ENCODE results near the gene CYB561D1. TPM values are rescaled to one million over a fixed set of nuclear protein-coding genes. Genes with fewer than 3 reads are reported as not detected.

The CYB561D1 gene
- polyA plus RNA-seq, 3 donors = 8.7 to 10.9 (median 9.5) TPM

DNA sequence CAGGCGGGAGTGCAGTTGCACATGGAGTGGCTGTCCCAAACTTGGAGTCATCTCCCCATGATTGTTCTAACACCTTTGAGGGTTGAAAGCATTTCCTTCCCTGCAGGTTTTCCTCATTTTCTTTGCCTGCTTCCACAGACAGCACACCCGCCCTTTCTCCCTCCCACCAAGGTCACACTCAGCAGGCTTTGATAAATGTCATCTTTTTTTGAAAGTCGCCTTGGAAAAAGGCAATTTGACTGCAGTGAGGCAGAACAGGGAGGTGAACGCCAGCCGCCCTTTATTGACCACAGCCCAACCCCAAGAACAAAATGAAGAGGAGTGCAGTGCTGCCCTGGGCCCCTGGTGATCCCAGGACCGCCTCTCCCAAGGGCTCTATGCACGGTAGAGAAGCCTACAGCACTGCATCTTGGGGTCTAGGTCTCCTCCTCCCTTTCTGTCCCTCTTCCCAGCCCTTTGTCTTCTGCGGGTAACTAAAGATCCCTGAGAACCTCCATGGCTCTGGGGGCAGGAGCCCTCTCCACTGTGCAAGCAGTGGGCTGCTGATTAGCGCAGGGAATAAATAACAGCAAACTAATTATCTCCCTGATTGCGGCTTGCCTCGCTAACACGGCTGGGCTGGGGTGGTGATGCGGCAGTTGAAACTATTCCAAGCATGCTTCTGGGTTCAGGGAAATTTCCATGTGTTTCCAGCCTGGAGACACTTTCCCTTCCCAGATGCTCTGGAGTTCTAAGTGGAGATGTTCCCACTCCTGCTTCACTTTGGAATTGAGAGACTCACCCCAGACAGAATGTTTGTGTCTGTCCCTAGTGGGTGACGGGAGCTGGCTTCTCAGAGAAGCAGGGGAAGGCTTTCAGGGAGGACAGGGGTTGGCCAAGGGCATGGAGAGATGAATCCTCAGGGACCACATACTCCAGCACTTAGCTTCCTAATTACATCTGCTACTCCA is 27.4 kb downstream of the CYB561D1 start:
- no peak for DNase-seq (ENCODE audit: extremely low read depth in 1 of 11, low read depth in 9 of 11, low spot score in 4 of 11)

DNA sequence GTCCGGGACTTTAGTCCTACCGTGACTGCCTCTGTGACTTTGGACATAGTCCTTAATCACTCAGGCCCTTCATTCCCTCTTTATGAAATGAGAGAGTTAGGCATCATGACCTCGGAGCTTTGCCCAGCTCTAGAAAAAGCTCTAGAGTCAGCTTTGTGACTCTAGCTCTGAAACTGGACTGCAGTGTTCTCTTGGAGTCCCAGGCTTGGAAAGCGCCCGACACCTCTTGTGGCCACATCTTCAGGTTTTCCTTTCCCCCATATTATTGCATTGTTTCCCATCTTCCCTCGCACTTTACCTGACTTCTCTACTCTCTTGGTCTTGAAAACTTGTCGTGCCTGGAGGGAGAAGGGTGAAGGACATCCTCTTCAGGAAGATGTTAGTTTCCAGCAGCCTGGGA is 28.1 kb downstream of the CYB561D1 start:
- no peak for DNase-seq (ENCODE audit: extremely low read depth in 1 of 11, low read depth in 9 of 11, low spot score in 4 of 11)

DNA sequence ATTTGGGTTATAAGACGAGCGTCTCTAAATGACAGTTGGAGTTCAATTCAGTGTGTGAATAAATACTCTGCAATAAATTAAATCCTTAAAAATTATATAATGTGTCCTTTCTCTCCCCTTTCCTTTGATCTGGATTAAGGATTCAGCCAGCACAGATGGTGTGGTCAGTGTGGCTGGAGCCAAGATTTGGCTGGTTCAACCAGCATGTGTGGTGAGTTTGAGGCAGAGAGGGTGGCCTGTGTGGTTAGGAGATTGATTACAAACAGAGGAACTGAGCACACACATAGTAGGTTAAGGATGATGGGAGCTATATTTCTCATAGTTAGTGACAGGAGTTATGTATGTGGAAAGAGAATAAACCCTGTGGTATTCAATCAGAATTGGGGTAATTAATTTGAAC is 29.8 kb downstream of the CYB561D1 start:
- no peak for DNase-seq (ENCODE audit: extremely low read depth in 1 of 11, low read depth in 9 of 11, low spot score in 4 of 11)

DNA sequence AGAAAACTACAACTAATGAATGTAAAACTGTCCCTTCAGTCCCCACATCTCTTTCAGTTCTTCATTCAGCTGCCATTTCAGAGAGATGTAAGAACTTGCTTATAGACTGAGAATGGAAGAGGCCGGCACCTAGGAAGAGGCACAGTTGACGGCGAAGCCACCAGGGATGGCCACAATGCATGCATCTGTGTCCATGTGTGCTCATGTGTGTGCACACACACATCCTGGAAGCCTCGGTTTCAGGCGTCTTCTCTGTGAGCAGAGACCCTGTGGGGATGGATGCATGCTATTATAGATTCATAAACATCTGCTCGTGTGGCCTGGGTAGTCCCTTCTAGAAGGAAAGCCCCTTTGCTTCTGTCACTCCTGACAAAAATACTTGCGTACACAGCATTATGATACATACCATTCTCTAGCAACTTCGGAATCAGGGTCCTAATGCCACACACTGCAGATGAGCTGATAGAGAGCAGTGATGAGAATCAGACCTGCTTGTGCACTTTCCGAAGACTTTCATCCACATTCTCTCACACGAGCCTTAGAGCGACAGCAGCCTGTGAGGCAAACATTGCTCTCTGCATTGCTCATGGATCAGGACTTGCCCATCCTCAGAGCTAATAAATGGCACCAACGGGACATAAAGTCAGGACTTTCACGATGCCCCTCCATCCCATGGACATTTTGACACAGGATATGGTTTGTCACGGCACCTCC is 33.4 kb downstream of the CYB561D1 start:
- no peak for DNase-seq (ENCODE audit: extremely low read depth in 1 of 11, low read depth in 9 of 11, low spot score in 4 of 11)

DNA sequence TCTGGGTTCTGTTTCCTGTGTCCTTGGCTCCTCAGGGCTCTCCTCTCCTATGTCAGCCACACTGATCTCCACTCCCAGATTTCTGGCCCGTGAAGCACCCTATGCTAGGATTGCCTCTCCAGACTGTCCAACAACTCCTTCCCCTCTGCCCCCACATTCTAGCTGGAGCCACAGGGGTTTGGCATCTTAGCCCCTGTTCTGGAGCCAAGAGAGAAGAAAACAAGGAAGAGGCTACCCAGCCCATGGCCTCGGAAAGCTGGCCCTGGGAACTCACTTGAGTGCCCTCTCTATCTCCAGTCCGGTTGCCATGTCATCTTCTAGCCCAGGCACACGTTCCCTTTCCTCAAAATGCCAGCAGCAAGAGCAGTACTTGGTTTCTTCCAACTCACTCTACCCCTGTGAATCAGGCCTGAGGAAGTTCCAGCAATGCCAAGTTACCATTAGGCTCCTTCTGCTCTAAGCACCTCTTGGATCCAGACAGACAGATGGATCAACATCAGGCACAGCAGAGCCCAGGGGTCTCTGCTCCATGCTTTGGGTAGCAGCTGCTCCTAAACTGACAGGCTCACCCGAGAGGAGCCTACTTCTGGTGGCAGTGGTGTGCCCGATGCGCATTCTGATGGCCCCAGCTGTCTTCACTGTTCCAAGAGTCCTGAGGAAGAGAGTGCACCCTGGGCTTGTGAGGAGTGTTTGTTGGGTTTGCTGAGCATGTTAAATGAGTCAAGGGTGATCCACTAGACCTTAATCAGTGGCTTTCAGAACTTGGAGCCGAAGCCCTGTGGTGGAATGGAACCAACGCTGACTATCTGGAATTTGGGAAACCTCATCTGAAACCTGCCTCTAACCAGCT is 34.2 kb downstream of the CYB561D1 start:
- DNase-seq (ENCODE audit: extremely low read depth in 1 of 11, low read depth in 9 of 11, low spot score in 4 of 11) = no peak

DNA sequence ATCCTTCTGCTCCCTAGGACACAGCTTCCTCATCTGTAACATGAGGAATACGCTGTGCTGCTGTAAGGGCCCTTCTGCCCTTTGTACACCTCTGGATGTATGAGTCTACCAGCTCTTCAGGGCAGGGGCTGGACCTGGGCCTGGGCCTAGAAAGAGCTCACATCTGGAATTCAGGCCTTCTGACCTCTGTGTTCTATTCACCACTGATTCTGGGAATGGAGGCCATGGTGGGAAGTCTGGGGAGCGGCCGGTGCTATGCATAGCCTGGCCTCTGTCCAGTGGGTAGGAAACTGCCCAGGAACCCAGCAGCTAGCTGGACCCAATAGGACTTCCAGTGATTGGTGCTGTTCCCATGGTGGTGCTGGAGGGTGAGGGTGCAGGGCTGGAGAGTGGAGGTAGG is 34.8 kb downstream of the CYB561D1 start:
- DNase-seq (ENCODE audit: extremely low read depth in 1 of 11, low read depth in 9 of 11, low spot score in 4 of 11) = no peak

DNA sequence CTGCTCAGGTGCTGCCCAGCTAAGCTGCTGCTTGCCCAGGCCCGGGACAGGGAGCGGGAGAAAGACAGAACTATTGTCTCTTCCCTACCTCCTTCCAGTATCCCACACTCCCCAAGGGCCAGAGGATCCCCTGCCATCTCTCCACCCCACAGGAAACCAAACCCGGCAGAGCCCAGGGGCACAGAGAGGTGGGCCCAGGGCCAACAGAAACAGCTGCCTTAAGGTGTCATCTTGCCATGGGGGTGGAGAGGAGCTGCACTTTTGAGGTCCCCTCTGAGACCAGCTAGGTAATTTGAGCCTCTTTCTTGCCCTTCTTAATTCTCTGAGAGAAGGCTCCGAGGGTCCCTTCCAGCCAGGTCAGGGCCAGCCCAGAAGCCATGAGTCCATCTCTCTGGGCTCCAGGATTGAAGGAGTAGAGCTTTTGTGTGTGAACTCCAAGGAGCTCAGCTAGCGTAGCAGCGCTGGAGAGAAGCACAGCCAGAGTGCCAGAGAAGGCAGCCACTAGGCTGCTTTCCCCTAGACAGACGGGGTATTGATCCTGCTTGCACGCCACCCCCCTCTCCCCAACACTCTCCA is 36.1 kb downstream of the CYB561D1 start:
- no peak for DNase-seq (ENCODE audit: extremely low read depth in 1 of 11, low read depth in 9 of 11, low spot score in 4 of 11)

DNA sequence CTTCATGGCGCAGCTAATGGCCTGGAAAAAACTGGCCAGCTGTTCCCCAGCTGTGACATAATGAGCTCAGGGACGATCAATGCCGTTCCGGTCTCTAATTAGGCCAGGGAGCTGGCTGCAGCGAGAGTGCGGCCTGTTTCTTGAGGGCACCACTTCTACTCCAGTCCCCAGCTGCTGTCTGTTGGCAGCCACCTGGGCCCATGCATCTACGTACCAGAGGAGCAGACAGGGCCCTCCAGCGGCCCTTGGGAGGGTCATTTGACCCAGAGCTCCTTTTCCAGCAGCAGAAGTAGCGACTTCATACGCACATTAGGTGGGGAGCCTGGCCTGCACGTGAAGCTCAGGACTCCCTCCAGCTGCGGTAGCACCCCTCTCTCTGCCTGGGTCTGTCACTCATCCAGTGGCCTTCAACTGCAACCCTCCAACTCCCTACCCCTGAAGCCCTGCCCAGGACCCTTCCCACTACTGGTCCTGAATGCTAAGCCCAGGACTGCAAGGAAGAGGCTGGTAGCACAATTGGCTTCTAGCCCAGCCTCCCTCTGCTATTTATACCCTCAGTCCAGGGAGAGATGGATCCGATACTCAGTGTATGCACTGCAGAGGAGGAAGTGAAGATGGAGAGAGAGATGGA is 36.7 kb downstream of the CYB561D1 start:
- peak in 2 of 11 donors; percentile 40 to 50 for DNase-seq (ENCODE audit: extremely low read depth in 1 of 11, low read depth in 9 of 11, low spot score in 4 of 11)

DNA sequence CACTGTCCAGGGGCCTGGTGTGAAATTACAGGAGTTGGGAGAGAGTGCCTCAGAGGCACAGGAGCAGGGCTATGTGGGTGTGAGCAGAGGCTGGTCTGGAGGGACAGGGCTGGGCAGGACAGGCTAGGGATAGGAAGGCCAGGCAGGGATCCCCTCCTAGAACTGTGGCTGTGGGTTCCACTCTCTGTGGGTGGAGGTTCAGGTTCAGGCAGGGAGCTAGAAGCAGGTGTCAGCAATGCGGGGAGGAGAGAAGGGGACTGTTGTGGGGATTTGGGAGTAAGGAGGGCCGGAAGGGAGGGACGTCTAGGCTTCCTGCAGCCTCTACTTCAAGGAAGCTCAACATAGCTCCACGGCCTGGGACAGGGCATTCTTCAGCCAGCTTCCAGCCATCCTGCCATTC is 37.5 kb downstream of the CYB561D1 start:
- DNase-seq (ENCODE audit: extremely low read depth in 1 of 11, low read depth in 9 of 11, low spot score in 4 of 11) = no peak

DNA sequence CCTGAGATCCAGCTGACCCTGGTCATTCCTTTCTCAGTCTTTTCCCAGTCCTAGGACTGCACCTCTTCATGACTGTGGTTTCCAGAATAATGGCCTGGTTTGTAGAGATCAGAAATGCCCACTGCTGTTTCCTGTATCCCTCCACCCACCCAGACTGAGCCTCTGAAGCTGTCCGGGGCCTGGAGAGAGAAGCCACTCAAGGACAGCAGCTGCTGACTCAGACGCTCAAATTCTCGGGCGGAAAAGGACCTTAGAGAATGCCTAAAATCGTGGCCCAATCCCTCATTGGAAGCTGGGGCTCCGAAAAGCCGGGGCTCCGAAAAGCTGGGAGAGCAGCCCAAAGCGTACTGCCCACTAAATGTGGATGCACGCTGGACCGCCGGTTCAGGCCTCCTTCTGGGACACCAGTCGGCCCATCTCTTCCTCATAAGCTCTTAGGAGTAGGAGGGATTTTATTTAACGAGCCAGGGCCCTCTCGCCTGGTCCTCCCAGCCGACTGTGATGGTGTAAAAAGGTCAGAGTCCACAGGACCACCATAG is 38.0 kb downstream of the CYB561D1 start:
- DNase-seq (ENCODE audit: extremely low read depth in 1 of 11, low read depth in 9 of 11, low spot score in 4 of 11) = no peak

DNA sequence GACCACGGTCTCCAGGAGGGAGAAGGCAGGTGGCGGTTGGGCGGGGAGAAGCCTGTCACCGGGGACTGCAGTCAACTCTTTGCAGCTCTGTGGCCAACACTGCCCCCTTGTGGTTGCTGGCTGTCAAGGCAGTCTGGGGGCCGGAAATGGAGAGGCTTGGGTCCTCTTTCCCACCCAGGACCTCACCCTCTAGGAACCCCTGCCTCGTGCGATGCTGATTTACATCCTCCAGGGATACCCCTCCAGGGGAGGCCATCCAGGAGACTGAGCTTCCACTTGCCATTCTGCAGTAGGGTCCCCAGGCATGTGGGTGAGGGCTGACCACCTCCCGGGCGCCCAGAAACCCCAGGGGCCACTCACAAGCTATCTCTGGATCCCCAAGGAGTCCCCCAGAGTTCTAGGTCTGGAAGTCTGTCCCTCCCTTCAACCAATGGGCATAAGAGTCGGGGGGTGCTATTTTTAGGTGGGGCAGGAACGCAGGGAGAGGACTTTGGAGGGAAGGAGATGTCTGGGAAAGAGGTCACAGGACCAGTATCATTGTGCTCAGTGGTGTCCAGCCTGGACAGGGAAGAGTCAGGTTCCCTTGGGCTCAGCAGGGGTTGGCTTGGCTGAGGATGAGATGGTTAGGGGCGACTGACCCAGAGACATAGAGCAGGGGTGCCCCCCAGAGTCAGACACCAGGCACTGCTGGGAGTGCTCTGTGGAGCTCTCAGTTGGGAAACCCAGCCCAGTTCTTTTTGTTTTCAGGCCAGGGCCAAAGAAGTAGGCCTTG is 38.7 kb downstream of the CYB561D1 start:
- peak in 9 of 11 donors; percentile 60 to 79 (median 70) for DNase-seq (ENCODE audit: extremely low read depth in 1 of 11, low read depth in 9 of 11, low spot score in 4 of 11)

DNA sequence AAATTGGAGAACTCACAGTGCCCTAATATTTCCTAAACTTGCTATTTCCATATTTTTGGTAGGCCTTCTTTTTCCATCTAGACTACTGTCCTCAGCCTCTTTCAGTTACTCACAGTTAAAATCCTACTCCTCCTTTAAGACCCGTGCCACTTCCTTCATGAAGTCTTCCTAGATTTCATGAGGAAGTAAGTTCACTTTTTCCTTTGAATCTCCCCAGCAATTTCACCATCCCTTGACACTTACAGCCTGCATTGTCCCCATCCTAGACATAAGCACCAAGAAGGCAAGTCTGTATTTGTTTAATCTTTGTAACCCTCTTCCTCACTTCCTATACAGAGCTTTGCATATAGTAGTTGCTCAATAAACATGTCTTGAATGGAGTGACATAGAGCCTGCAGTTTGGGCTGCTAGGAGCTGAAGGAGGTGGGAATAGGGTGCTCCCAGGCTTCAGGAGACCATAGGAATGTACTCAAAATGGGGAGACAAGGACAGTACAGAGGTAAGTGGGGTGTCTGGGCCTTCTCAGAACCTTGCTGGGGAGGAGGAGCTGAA is 40.5 kb downstream of the CYB561D1 start:
- DNase-seq (ENCODE audit: extremely low read depth in 1 of 11, low read depth in 9 of 11, low spot score in 4 of 11) = no peak

DNA sequence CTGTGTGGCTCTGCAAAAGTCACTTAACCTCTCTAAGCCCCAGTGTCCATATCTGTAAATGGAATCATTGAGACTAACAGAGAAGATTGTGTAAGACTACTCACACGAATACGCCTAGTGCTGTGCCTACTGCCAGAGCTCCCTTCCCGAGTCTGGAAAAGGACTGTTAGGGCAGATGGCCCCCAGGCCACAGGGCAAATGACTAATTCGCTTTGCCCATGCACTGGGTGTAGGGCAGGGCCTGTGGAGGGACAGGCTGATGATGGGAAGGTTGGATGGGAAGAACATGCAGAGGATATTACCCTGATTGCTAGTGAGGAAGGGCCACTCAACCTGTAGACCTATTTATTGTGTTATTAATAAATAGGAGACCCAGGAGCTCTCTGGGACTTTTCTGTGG is 41.6 kb downstream of the CYB561D1 start:
- DNase-seq (ENCODE audit: extremely low read depth in 1 of 11, low read depth in 9 of 11, low spot score in 4 of 11) = no peak

DNA sequence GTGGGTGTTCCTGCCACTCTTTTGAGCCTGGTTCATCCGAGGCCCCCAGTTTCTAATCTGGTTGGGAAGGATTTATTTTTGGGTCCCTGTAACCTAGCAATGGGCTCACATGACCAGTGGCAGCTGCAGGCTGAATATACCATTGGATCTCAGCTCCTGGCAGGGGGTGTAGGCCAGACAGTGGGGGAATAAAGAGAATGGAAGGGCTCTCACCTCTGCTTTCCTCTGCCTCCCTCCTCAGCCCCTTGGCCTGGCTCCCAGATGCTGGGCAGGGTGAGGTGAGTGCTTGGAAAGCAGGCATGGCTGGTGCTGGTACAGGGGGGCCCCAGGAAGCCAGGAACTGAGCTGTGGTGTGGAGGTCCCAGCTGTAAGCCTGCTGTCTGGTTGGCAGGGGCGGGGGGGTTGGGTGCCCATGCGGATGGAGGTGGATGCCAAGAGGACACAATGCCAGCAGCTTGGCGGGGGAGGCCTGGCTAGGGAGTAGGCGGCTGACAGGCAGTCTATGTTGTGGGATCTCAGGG is 42.1 kb downstream of the CYB561D1 start:
- DNase-seq (ENCODE audit: extremely low read depth in 1 of 11, low read depth in 9 of 11, low spot score in 4 of 11) = no peak

DNA sequence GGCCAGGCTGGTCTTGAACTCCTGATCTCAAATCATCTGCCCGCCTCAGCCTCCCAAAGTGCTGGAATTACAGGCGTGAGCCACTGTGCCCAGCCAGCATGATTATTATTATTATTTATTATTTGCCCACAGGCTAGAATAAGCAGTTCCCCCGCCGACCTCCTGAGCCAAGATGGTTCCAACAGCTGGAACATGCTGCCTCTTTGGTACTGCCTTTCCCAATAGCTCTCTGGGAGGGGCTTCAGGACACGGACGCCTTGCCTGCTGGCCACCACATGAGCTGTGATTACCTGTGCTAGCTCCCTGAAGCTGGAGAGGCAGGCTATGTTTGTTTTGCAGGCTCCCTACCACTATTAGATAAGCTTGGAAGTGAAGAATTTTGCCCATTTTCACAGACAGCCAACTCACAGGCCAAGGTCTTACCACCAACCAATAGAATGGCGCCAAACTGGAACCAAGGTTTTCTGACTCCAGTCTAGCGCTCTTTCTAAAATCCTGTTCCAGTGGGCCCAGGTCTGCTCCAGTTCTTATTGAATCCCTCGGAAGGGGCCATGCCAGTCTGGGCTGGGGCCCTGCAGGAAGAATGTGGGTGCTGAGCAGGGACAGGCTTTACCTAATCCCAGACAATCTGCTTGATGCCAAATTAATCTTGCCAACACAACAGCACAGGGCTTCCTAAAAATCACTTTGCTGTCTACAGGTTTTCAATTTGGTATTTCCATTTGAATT is 43.7 kb downstream of the CYB561D1 start:
- no peak for DNase-seq (ENCODE audit: extremely low read depth in 1 of 11, low read depth in 9 of 11, low spot score in 4 of 11)

DNA sequence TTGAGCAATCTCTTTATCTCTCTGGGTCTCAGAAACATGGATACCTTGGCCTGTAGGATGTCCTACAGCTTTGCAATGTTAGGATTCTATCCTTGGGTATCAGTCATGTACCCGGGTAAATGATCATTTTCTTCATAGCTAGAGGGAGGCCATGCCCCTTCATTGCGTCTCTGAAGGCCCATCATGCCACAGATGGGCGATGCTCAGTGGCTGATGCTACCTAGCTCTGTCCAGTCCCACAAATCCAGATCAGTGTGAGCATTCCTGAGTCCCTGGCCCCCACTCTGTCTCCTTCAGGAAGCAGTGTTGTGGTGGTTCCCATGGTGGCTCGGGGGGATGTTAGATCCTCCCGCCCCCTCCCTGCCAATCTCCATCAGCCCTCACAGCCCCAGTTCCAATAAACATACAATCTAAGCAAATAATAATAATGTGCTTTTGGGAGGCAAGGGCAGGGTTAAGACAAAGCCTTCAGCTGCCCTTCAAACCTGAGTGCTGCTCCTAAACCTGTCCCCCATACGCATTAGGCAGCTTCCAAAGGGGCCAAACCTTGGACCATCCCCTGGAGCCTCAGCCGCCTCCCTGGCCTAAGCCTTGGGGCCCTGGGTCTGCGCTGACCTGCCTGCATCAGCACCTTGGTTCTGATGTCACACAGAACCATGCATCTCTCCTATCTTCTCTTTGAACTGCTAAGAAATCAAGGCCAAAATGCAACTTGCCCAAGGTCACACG is 45.1 kb downstream of the CYB561D1 start:
- DNase-seq (ENCODE audit: extremely low read depth in 1 of 11, low read depth in 9 of 11, low spot score in 4 of 11) = no peak
